RWPE2 (cell line): Measurements from ENCODE around the gene LSM14B.

Experiments
- ATAC-seq: fragments of 200-7000 bp; cut with Tn5 transposase; 3 replicates; pipeline ENCODE4 v1.9.1; 2021; ENCODE audit warnings: low read depth
- DNase-seq: peaks from one replicate; pipeline ENCODE4 v3.0.0-alpha.2; 2020; ENCODE audit warnings: low spot score
- H3K27ac ChIP-seq: fragments of 450-650 bp; 2 replicates; pipeline ENCODE4 v1.5.1; 2017; ENCODE audit warnings: mild to moderate bottlenecking; ENCODE audit not compliant: poor library complexity, severe bottlenecking
- H3K27me3 ChIP-seq: fragments of 250-450 bp; sonication (Bioruptor Pico); 2 replicates; pipeline ENCODE4 v1.5.1; 2021; ENCODE audit warnings: mild to moderate bottlenecking, moderate library complexity; ENCODE audit not compliant: insufficient read depth, poor library complexity, severe bottlenecking
- H3K36me3 ChIP-seq: fragments of 250-450 bp; sonication (Bioruptor Pico); 2 replicates; pipeline ENCODE4 v1.5.1; 2020; ENCODE audit warnings: low read depth, mild to moderate bottlenecking, moderate library complexity
- H3K4me1 ChIP-seq: fragments of 250-450 bp; sonication (Bioruptor Pico); 2 replicates; pipeline ENCODE4 v1.5.1; 2021; ENCODE audit warnings: mild to moderate bottlenecking, moderate library complexity; ENCODE audit not compliant: insufficient read depth, poor library complexity, severe bottlenecking
- H3K4me3 ChIP-seq: fragments of 250-450 bp; sonication (Bioruptor Pico); 2 replicates; pipeline ENCODE4 v1.5.1; 2021; ENCODE audit warnings: mild to moderate bottlenecking, moderate library complexity; ENCODE audit not compliant: severe bottlenecking
- H3K9me3 ChIP-seq: fragments of 250-450 bp; sonication (Bioruptor Pico); 2 replicates; pipeline ENCODE4 v1.5.1; 2021; ENCODE audit warnings: mild to moderate bottlenecking, moderate library complexity; ENCODE audit not compliant: severe bottlenecking
- TF ChIP-seq, protein P1 (sequence below): fragments of 450-650 bp; IDR thresholded peaks from one replicate; pipeline ENCODE4 v1.5.1; 2017; ENCODE audit warnings: mild to moderate bottlenecking, moderate library complexity; ENCODE audit not compliant: poor library complexity, severe bottlenecking

The LSM14B gene

DNA sequence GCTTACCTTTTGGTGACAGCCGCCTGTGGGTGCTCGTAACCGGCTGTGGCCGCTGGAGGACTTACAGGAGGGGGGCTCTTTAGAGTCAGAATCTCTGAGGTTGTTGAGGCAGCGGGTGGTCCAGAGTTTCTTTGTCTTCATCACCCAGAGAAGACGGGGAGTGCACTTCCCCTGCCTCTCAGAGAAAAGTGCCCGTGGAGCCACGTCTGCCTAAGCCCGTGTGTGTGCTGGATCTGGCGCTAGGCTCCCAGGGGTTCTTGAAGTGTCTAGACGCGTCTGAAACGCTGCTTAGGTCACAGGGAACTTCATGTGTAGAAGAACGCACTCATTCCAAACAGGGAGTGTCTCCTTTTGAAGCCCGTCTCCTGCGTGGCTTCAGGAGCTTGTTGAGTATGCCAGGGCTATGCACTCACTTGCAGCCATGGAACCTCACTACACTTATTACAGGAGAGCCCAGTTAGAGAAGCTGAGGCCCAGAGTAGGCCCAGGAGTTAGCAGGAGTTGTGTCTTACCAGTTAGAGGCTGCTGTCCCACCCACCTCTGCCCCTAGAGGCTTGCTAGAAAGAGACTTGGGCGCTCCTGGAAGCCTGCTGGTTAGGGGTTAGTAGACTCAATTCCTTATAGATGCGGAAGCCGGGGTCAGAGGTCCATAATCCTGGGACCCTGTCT is 1.3 kb downstream of the LSM14B start:
- ATAC-seq (no peak), DNase-seq (no peak)
- Histone ChIP-seq H3K9me3 (no peaks in the 10 kb centered on the region), H3K36me3 (peaks cover 52% of the 10 kb centered on the region), H3K4me3 (peak overlapping the region; percentile 92), H3K27me3 (no peaks in the 10 kb centered on the region), H3K27ac (peak overlapping the region; percentile 71), H3K4me1 (peaks cover 5% of the 10 kb centered on the region)
- TF ChIP-seq, protein P1, sequence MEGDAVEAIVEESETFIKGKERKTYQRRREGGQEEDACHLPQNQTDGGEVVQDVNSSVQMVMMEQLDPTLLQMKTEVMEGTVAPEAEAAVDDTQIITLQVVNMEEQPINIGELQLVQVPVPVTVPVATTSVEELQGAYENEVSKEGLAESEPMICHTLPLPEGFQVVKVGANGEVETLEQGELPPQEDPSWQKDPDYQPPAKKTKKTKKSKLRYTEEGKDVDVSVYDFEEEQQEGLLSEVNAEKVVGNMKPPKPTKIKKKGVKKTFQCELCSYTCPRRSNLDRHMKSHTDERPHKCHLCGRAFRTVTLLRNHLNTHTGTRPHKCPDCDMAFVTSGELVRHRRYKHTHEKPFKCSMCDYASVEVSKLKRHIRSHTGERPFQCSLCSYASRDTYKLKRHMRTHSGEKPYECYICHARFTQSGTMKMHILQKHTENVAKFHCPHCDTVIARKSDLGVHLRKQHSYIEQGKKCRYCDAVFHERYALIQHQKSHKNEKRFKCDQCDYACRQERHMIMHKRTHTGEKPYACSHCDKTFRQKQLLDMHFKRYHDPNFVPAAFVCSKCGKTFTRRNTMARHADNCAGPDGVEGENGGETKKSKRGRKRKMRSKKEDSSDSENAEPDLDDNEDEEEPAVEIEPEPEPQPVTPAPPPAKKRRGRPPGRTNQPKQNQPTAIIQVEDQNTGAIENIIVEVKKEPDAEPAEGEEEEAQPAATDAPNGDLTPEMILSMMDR: no peak

DNA sequence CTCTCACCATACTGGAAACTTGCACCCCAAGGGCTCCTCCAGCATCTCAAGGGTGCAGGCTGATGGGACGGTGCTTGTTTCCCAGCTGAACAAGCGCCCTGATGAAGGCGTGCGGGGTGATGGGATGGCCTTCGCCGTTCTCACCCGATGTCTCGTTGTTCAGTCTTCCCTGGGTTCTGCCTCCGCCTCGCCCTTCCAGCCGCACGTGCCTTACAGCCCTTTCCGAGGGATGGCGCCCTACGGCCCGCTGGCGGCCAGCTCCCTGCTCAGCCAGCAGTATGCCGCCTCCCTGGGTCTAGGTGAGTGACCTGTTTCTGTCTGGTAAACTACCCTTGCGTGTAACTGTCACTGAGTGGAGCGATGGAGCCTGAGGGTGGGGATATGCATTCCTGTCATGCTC is 3.9 kb downstream of the LSM14B start:
- DNase-seq (no peak), ATAC-seq (no peak)
- Histone ChIP-seq H3K9me3 (no peaks in the 10 kb centered on the region), H3K27me3 (no peaks in the 10 kb centered on the region), H3K4me1 (peaks cover 5% of the 10 kb centered on the region), H3K27ac (no peak overlapping the region), H3K36me3 (peaks cover 78% of the 10 kb centered on the region), H3K4me3 (no peak overlapping the region)
- TF ChIP-seq, protein P1: no peak

DNA sequence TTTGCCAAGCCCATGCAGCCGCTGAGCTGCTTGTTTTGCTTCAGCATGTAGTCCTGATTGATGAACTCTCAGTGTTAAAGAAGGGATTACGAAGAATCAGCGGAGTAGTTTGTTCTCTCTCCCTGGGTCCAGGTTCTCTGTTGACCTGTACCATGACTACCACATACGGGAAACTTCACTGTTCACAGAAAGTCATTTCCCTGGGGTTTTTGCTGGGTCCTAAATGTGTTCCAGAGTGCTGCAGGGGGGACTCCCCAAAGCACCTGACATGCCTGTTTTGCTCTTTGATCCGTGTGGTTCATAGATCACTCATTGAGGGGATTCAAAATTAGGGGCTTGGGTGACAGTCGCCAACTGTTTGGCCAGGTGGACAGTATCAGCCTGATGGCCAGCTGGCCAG is 5.5 kb downstream of the LSM14B start:
- no peak for DNase-seq
- Histone ChIP-seq H3K4me3 (no peak overlapping the region), H3K9me3 (no peaks in the 10 kb centered on the region), H3K4me1 (peaks cover 5% of the 10 kb centered on the region), H3K27me3 (no peaks in the 10 kb centered on the region), H3K36me3 (peaks cover 94% of the 10 kb centered on the region), H3K27ac (no peak overlapping the region)
- no peak for ATAC-seq
- TF ChIP-seq, protein P1: no peak

DNA sequence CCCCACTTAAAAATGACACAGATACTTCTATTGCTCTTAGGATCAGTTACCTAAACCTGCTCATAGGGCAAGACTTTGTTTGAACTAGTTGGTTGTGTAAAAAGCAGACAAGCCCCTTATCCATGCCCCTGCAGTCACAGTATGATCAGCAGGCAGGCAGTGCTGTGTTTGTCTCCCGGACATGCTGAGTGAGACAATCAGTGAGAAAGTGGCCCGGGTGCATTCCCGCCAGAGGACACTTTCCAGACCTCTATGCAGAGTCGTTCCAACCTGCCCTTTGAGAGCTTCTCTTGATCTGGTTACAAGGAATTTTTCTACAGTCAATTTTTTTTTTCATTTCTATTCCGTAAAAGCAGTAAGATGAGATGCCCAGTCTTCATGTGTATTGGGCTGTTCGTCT is 6.2 kb downstream of the LSM14B start:
- no peak overlapping the region for H3K4me3 ChIP-seq
- no peak for ATAC-seq
- H3K36me3 ChIP-seq: peaks cover 100% of the 10 kb centered on the region
- no peaks in the 10 kb centered on the region for H3K27me3 ChIP-seq
- H3K4me1 ChIP-seq: peaks cover 4% of the 10 kb centered on the region
- no peaks in the 10 kb centered on the region for H3K9me3 ChIP-seq
- no peak for DNase-seq
- H3K27ac ChIP-seq: no peak overlapping the region
- TF ChIP-seq, protein P1: no peak

DNA sequence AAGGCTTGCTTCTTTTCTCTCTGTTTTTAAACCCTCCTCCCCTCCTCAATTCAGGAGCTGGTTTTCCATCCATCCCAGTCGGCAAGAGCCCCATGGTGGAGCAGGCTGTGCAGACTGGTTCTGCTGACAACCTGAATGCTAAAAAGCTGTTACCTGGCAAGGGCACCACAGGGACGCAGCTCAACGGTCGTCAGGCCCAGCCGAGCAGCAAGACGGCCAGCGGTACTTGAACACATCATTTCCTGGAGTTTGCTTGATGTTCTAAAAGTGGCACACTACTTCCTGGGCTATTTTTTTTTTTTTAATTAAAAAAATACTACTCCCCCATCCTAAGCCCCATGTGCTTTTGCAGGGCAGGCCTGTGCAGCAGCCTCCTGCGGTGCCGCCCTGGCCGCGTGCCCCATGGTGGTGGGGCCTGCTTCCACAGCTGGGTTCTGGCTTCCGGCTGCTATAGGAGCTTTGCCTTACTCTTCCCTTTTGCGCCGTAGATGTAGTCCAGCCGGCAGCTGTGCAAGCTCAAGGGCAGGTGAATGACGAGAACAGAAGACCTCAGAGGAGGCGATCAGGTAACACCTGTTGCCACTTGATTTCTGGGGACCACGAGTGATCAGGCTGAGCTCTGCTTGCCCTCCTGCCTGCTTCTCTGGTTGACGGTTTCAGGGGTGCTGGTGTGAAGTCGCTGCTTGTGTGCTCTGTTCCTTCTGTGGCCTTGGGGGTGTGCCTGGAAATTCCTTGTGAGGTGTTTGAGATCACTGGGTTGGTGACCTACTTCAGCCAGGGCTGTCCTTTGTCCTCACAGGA is 7.7 kb downstream of the LSM14B start:
- TF ChIP-seq, protein P1: no peak
- H3K36me3 ChIP-seq: peaks cover 97% of the 10 kb centered on the region
- H3K27me3 ChIP-seq: no peaks in the 10 kb centered on the region
- H3K4me3 ChIP-seq: no peak overlapping the region
- no peak for ATAC-seq
- no peak for DNase-seq
- H3K4me1 ChIP-seq: no peaks in the 10 kb centered on the region
- no peaks in the 10 kb centered on the region for H3K9me3 ChIP-seq
- H3K27ac ChIP-seq: no peak overlapping the region
